Nucleus accumbens (tissue), 56 donors: ENCODE measurements around the gene TACC2.

ENCODE experiments used
- DNase-seq, 56 donors: peaks; one replicate each; lab custom pipeline; 2025; lab: John Stamatoyannopoulos, UW

Gene TACC2

GRCh38 chr10:122157451-122157850 is 168.5 kb downstream of the TACC2 start:
- DNase-seq, result no peak

GRCh38 chr10:122158362-122158761 is 169.4 kb downstream of the TACC2 start:
- DNase-seq, result no peak

DNA sequence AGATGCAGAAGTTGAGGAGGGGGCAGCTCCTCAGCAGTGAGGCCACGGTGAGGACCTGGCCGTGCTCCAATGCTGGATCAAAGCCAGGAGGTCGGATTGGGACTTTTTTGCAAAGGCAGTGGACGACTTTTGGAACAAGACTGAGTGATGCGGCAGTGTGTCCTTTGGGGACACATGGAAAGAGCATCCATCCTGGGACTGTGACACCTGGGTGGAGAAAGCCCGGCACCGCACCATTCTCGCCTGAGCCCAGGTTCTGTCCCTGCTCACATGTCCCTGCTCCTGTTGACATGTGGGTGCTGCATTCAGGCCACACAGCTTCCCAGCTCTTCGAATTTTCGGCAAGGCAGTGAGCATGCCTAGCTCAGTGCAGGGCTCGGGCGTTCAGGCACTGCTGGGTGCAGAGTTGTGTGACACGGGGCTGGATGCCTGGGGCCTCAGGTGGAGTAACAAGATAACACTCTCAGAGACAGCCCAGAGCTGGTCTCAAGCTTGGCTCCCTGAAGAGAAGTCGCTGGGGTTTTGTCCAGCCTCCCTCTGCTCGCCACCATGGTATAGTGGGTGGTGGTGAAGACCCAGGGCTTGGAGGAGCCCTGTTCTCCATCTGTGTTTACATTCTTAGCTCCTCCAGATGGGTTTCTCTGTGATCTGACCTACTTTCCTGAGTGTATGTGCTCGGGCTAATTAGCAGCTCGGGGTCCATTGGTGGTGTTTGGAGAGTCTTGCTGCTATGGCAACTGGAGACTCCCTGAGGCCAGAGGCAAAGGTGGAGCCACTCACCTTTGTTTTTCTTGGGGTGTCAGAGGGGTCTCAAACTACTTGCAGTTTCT is 170.4 kb downstream of the TACC2 start:
- DNase-seq, result no peak

GRCh38 chr10:122161795-122162194 is 172.8 kb downstream of the TACC2 start:
- DNase-seq, result no peak

- DNase-seq, result peak in 3 of 56 donors; percentile 34 to 70 (median 56)
Measured at GRCh38 chr10:122162671-122163173, 173.8 kb downstream of the TACC2 start.

- peak in 17 of 56 donors; percentile 11 to 79 (median 46) for DNase-seq
Measured at GRCh38 chr10:122163174-122164022, 174.4 kb downstream of the TACC2 start.

- DNase-seq, result peak in 49 of 56 donors; percentile 20 to 80 (median 52)
Measured at GRCh38 chr10:122164023-122164601, 175.1 kb downstream of the TACC2 start.

DNA sequence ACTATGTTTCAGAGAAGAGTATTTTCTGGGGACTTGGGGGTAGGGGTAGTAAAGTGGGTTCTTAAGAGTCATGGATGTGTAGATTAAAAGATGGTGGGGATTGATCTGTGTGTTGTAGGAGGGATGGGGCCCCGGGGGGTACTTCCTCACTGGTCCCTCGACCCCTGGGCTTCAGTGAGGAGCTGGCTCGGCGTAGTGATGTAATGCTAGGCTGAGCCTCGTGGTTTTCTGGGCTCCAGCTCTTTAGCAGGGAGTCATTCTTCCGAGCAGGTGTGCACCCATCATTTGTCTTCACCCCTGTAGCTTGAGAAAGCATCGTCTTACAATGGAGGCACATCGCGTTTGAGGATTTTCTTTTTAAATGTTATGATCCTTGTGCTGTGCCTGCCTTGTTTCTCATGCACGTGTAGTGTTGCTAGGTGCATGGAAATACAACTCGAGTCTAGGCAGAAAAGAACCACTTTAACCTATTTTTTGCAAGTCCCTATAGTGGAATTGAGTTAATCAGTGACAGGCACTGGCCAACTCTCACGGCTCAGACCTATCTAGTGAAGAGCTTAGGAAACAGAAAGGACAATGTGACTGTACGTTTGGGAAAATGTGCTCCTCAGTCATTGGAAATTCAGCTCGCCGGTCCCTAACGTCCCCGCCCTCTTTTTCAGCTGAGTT is 176.0 kb downstream of the TACC2 start:
- no peak for DNase-seq

GRCh38 chr10:122165484-122166276 is 176.7 kb downstream of the TACC2 start:
- peak in 3 of 56 donors; percentile 16 to 37 (median 23) for DNase-seq

DNA sequence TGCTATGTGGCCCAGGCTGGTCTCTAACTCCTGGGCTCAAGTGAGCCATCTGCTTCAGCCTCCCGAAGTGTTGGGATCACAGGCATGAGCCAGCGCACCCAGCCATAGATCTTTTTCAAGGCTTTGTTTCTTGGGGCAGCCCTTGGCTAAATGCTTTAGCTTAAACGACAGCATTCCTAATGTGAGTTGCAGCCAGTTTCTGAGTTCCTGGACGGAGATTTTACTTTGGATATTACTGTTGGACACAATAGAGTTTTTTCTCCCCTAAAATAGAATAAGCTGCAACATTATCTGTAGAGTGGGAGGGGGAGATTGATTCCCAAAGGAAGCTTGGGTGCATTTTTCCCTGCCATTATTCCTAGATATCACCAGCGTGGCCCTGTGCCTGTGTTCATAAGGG is 179.1 kb downstream of the TACC2 start:
- no peak for DNase-seq

DNA sequence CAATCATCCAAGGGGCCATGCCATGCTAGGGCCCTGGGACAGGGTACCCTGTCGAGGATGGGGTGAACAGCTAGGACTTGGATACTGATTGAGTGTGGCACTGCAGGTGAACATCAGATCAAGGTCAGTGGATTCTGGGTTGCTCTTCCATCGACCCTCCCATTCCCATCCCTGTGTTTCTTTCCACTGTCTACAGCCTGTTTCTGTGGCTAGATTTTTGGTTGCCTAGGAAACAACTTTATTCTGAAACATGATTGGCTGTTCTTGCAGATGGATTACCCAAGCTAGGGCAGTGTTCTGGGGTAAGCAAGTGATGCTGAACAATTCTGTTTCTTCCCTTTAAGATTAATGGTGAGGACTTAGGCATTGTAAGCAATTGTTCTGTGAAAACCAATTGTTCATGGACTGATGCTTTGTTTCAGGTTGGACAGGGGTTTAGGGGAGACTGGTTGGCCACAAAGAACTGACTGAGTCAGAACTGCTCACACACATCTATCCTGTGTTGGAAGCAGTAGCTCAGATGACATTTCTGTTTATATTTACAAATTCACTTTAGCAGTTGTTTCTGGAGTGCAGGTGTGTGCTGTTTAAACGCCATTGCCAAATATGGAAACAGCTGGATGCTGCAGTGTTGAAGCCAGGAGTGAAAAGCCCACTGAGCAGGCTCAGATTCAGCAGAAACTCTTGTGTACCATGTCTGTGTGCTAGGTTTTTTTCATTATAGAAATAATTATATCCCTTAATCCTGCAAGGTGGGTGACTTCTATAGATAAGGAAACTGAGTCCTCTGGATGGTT is 179.8 kb downstream of the TACC2 start:
- no peak for DNase-seq

DNA sequence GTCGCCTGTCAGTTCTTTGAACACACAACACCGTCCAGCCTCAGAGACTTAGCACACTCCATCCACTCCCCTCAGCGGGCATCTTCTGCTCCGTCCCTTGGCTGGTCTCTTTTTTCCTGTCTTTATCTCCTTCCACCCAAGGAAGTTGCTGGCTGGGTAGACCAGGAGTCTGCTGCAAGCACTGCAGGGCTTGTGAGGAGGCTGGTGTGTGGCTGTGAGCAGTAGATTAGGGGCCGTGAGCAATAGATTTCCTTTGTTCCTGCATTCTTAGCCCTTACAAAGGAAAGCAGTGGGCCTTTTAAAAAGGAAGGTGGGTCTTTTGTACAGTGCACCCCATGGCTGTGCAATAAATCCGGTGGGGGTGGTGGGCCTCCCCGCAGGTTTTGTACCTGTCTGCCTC is 181.8 kb downstream of the TACC2 start:
- DNase-seq, result no peak

DNA sequence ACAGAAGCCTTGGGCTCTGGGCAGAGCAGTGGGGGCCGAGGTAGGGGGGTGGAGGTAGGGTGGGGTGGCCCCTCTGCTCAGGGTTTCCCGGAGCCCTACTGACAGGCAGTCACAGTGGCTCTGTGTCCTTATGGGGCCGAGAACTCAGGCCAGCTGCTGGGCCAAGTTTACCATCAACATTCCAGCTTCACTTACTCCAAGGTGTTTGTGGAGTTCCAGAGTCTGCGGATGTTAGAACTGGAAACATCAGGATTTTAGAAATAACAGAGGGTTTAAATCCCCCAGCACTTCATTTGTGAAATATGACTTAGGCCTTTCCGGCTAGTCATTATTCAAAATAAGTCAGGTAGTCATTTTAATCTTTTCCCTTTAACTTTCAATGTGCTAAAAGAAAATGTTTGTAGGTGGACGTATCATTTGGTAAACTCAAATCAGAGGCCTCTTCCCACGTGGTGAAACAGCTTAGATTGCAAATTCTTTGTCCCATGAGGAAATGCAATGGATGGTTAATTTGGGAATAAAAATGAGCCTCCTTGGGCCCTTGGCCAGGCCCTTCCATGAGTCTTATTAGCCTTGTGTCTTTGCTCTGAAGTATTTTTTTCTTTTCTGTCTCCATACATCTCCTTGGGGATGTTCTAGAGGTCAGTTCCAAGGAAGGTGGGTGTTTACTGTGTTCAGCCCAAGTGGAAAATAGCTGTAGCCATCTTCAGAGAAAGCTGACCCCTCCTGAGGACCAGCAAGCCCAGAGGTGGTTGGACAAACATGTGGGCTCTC is 182.5 kb downstream of the TACC2 start:
- no peak for DNase-seq

GRCh38 chr10:122172361-122173008 is 183.5 kb downstream of the TACC2 start:
- no peak for DNase-seq

DNA sequence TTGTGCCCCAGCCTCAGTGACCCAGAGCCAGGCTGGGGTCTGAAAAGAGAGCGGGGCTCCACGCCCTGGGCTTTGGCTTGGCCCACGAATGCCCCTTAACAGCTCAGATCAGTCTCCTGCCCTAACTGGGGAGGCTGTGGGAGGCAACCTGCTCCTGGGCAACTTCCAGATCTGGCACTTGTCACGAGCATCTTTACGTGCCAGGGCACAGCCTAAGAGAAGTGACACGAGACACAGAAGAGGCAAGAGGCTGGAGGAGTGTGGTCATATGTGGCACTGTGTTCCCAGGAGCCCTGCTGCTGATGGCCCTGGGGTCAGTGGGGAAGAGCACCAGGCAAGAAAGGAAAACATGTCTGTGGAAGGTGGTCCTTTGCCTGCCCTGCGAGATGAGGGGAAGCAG is 184.4 kb downstream of the TACC2 start:
- DNase-seq, result no peak

- no peak for DNase-seq
Measured at GRCh38 chr10:122173766-122174435, 184.9 kb downstream of the TACC2 start.
